DND-41 (cell line): ENCODE data around the gene TRIM29.

Experiments used
- ATAC-seq: fragments of 200-7000 bp; cut with Tn5 transposase; 3 replicates; pipeline ENCODE4 v1.9.1; 2021; ENCODE audit warnings: low read depth; ENCODE audit not compliant: insufficient read depth
- DNase-seq: peaks from one replicate; pipeline ENCODE4 v3.0.0-alpha.2; 2020
- H2AFZ ChIP-seq: 2 replicates; pipeline ENCODE4 v1.6.0; 2012; ENCODE audit warnings: low read depth, low read length
- H3K27ac ChIP-seq: 2 replicates; pipeline ENCODE4 v1.5.1; 2012; ENCODE audit warnings: low read length, inconsistent platforms
- H3K27me3 ChIP-seq: fragments of 200-600 bp; sonication (generic); 2 replicates; pipeline ENCODE4 v1.6.0; 2012; ENCODE audit warnings: low read length, mild to moderate bottlenecking, inconsistent platforms; ENCODE audit not compliant: insufficient read depth, poor library complexity
- H3K36me3 ChIP-seq: 2 replicates; pipeline ENCODE4 v1.5.1; 2012; ENCODE audit warnings: low read length, inconsistent platforms; ENCODE audit not compliant: insufficient read depth
- H3K4me1 ChIP-seq: 2 replicates; pipeline ENCODE4 v1.5.1; 2012; ENCODE audit warnings: mild to moderate bottlenecking, low read length; ENCODE audit not compliant: insufficient read depth
- H3K4me2 ChIP-seq: 2 replicates; pipeline ENCODE4 v1.6.0; 2012; ENCODE audit warnings: mild to moderate bottlenecking, moderate library complexity, low read length, inconsistent platforms; ENCODE audit not compliant: insufficient read depth
- H3K4me3 ChIP-seq, 2 experiments: fragments of 200-600 bp in 1 of 2; shearing (Covaris generic) in 1 of 2; 2 replicates each; pipeline ENCODE4 v1.5.1; 2012 to 2016; ENCODE audit warnings: inconsistent platforms in 2 of 2, low read length in 2 of 2, mild to moderate bottlenecking in 2 of 2, low read depth in 1 of 2, moderate library complexity in 1 of 2
- H3K79me2 ChIP-seq: 2 replicates; pipeline ENCODE4 v1.6.0; 2012; ENCODE audit warnings: low read length, inconsistent platforms; ENCODE audit not compliant: insufficient read depth
- H3K9ac ChIP-seq: 2 replicates; pipeline ENCODE4 v1.6.0; 2012; ENCODE audit warnings: low read depth, mild to moderate bottlenecking, inconsistent platforms, low read length, moderate library complexity
- H3K9me3 ChIP-seq: 2 replicates; pipeline ENCODE4 v1.5.1; 2012; ENCODE audit warnings: low read length, moderate library complexity, mild to moderate bottlenecking, inconsistent platforms; ENCODE audit not compliant: insufficient read depth, severe bottlenecking
- H4K20me1 ChIP-seq: 2 replicates; pipeline ENCODE4 v1.6.0; 2012; ENCODE audit warnings: low read length; ENCODE audit not compliant: insufficient read depth
- CTCF ChIP-seq: IDR thresholded peaks from 2 replicates; pipeline ENCODE4 v1.5.1; 2012; ENCODE audit warnings: borderline replicate concordance, low read length, moderate library complexity, mild to moderate bottlenecking; ENCODE audit not compliant: poor library complexity, severe bottlenecking; ENCODE audit errors: extremely low read depth
- EZH2 ChIP-seq: IDR thresholded peaks from 3 replicates; pipeline ENCODE4 v1.6.1; 2012; ENCODE audit warnings: borderline replicate concordance, low read depth, mild to moderate bottlenecking, moderate library complexity, low read length, inconsistent platforms; ENCODE audit not compliant: severe bottlenecking

TRIM29 gene

GRCh38 chr11:120066738-120067437, 71.0 kb downstream of the TRIM29 start:
- TF ChIP-seq EZH2 (no peak), CTCF (no peak)
- Histone ChIP-seq H3K79me2 (no peaks in the 10 kb centered on the region), H3K4me1 (no peaks in the 10 kb centered on the region), H2AFZ (no peak overlapping the region), H4K20me1 (no peaks in the 10 kb centered on the region; the same call in 1 of the 2 replicates), H3K27ac (no peak overlapping the region), H3K9ac (no peak overlapping the region), H3K4me2 (no peak overlapping the region), H3K27me3 (peaks cover 47% of the 10 kb centered on the region), H3K36me3 (no peaks in the 10 kb centered on the region), H3K9me3 (no peaks in the 10 kb centered on the region), H3K4me3 (no peak overlapping the region)
- DNase-seq (no peak), ATAC-seq (no peak)

GRCh38 chr11:120065876-120066275, 72.0 kb downstream of the TRIM29 start:
- no peak for TF ChIP-seq EZH2
- TF ChIP-seq CTCF: no peak
- ATAC-seq (no peak), DNase-seq (no peak)
- Histone ChIP-seq H3K4me1 (no peaks in the 10 kb centered on the region), H3K79me2 (no peaks in the 10 kb centered on the region), H3K4me2 (no peak overlapping the region), H3K36me3 (no peaks in the 10 kb centered on the region), H3K27ac (no peak overlapping the region), H2AFZ (no peak overlapping the region), H3K4me3 (no peak overlapping the region), H4K20me1 (no peaks in the 10 kb centered on the region; the same call in 1 of the 2 replicates), H3K9ac (no peak overlapping the region), H3K9me3 (no peaks in the 10 kb centered on the region), H3K27me3 (peaks cover 52% of the 10 kb centered on the region)

- no peak overlapping the region for H3K4me3 ChIP-seq
- ATAC-seq: no peak
- no peak overlapping the region for H3K4me2 ChIP-seq
- no peak overlapping the region for H3K27ac ChIP-seq
- peaks cover 54% of the 10 kb centered on the region for H3K27me3 ChIP-seq
- no peak overlapping the region for H2AFZ ChIP-seq
- no peaks in the 10 kb centered on the region; the same call in 1 of the 2 replicates for H4K20me1 ChIP-seq
- H3K4me1 ChIP-seq: no peaks in the 10 kb centered on the region
- no peak overlapping the region for H3K9ac ChIP-seq
- no peaks in the 10 kb centered on the region for H3K36me3 ChIP-seq
- no peak for DNase-seq
- H3K9me3 ChIP-seq: no peaks in the 10 kb centered on the region
- TF ChIP-seq EZH2 (no peak), CTCF (no peak)
- no peaks in the 10 kb centered on the region for H3K79me2 ChIP-seq
Measured at GRCh38 chr11:120065176-120065575, 72.7 kb downstream of the TRIM29 start.
